DOHH2 (cell line): ENCODE data around the gene CHPT1.

ENCODE experiments used
- H3F3A ChIP-seq: fragments of 200-600 bp; sonication (generic), shearing (Covaris generic); 2 replicates; pipeline ENCODE4 v1.6.0; 2016; ENCODE audit warnings: antibody characterized with exemption, mild to moderate bottlenecking; ENCODE audit not compliant: control insufficient read depth, insufficient read depth
- H3K27ac ChIP-seq: fragments of 200-600 bp; sonication (generic); 2 replicates; pipeline ENCODE4 v1.5.1; 2014; ENCODE audit warnings: low read depth, mild to moderate bottlenecking, low read length, moderate library complexity
- H3K27me3 ChIP-seq: fragments of 200-600 bp; sonication (generic); 2 replicates; pipeline ENCODE4 v1.6.1; 2014; ENCODE audit warnings: mild to moderate bottlenecking, low read length, mixed read lengths; ENCODE audit not compliant: control insufficient read depth
- H3K36me3 ChIP-seq: fragments of 200-600 bp; sonication (generic); 2 replicates; pipeline ENCODE4 v1.6.1; 2014; ENCODE audit warnings: mild to moderate bottlenecking, low read length, moderate library complexity, mixed read lengths; ENCODE audit not compliant: control insufficient read depth
- H3K4me1 ChIP-seq: fragments of 200-600 bp; sonication (generic); 2 replicates; pipeline ENCODE4 v1.6.1; 2014; ENCODE audit warnings: mild to moderate bottlenecking, low read length, mixed read lengths; ENCODE audit not compliant: control insufficient read depth
- H3K4me2 ChIP-seq: fragments of 200-600 bp; sonication (generic); 2 replicates; pipeline ENCODE4 v1.6.0; 2014; ENCODE audit warnings: mild to moderate bottlenecking, low read length, moderate library complexity
- H3K4me3 ChIP-seq: fragments of 200-600 bp; sonication (generic); 2 replicates; pipeline ENCODE4 v1.5.1; 2014; ENCODE audit warnings: mild to moderate bottlenecking, low read length, mixed read lengths
- H3K79me2 ChIP-seq: fragments of 200-600 bp; sonication (generic); 2 replicates; pipeline ENCODE4 v1.6.1; 2014; ENCODE audit warnings: mild to moderate bottlenecking, low read length, mixed read lengths; ENCODE audit not compliant: control insufficient read depth
- H3K9me2 ChIP-seq: fragments of 200-600 bp; sonication (generic); replicated peaks from 2 replicates; pipeline ENCODE4 v1.6.1; 2014; ENCODE audit warnings: mild to moderate bottlenecking, low read length, mixed read lengths; ENCODE audit not compliant: control insufficient read depth
- H3K9me3 ChIP-seq: fragments of 200-600 bp; sonication (generic); 2 replicates; pipeline ENCODE4 v1.6.1; 2014; ENCODE audit warnings: antibody characterized with exemption, low read length, mixed read lengths; ENCODE audit not compliant: control insufficient read depth, insufficient read depth
- H4K20me1 ChIP-seq: fragments of 200-600 bp; sonication (generic); 2 replicates; pipeline ENCODE4 v1.6.0; 2014; ENCODE audit warnings: low read depth, mild to moderate bottlenecking, antibody characterized with exemption, low read length, moderate library complexity; ENCODE audit not compliant: control insufficient read depth, insufficient read depth
- EZH2phosphoT487 ChIP-seq: fragments of 200-600 bp; sonication (generic); IDR thresholded peaks from 2 replicates; pipeline ENCODE4 v1.6.1; 2017; ENCODE audit warnings: borderline replicate concordance, mild to moderate bottlenecking, antibody characterized with exemption, low read length, moderate library complexity, mixed read lengths
- TF ChIP-seq, protein P1 (sequence below): fragments of 200-600 bp; sonication (generic); IDR thresholded peaks from one replicate; pipeline ENCODE4 v1.5.1; 2014; ENCODE audit warnings: antibody characterized with exemption, mild to moderate bottlenecking, low read depth, low read length; ENCODE audit not compliant: poor library complexity, severe bottlenecking

CHPT1 gene

DNA sequence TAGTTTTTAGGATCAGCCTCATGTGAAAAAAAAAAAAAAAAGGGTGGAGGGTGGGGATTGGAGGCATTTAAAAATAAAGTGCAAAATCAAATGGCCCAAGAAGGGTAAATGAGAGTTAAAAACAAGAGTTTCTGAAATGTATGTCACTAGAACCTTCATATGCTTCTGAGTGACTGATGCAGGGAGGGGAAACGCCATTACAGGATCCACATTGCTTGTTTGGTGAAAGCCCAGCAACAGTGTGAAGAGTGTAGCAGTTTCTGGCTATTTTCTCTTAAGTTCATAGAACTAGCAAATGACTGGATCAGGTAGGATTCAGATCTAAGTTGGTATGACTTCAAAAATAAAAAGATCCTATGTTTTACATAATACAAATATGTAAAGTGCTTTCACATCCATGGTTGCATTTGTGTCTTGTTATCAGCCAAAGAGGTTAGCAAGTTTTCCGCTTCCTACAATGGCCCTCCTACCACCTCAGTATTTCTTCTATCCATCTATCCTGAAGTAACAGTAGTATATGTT is 2.9 kb downstream of the CHPT1 start:
- Histone ChIP-seq H3K4me3 (no peak overlapping the region; the same call in 1 of the 2 replicates), H3F3A (no peaks in the 10 kb centered on the region), H3K4me2 (peak overlapping the region; percentile 47), H3K9me3 (no peaks in the 10 kb centered on the region), H4K20me1 (no peaks in the 10 kb centered on the region), H3K27me3 (no peaks in the 10 kb centered on the region), H3K79me2 (peaks cover 61% of the 10 kb centered on the region), H3K4me1 (peaks cover 49% of the 10 kb centered on the region), H3K9me2 (no peaks in the 10 kb centered on the region), H3K27ac (no peak overlapping the region), H3K36me3 (peaks cover 11% of the 10 kb centered on the region)
- TF ChIP-seq EZH2phosphoT487, result no peak
- TF ChIP-seq, protein P1, sequence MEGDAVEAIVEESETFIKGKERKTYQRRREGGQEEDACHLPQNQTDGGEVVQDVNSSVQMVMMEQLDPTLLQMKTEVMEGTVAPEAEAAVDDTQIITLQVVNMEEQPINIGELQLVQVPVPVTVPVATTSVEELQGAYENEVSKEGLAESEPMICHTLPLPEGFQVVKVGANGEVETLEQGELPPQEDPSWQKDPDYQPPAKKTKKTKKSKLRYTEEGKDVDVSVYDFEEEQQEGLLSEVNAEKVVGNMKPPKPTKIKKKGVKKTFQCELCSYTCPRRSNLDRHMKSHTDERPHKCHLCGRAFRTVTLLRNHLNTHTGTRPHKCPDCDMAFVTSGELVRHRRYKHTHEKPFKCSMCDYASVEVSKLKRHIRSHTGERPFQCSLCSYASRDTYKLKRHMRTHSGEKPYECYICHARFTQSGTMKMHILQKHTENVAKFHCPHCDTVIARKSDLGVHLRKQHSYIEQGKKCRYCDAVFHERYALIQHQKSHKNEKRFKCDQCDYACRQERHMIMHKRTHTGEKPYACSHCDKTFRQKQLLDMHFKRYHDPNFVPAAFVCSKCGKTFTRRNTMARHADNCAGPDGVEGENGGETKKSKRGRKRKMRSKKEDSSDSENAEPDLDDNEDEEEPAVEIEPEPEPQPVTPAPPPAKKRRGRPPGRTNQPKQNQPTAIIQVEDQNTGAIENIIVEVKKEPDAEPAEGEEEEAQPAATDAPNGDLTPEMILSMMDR, result no peak

DNA sequence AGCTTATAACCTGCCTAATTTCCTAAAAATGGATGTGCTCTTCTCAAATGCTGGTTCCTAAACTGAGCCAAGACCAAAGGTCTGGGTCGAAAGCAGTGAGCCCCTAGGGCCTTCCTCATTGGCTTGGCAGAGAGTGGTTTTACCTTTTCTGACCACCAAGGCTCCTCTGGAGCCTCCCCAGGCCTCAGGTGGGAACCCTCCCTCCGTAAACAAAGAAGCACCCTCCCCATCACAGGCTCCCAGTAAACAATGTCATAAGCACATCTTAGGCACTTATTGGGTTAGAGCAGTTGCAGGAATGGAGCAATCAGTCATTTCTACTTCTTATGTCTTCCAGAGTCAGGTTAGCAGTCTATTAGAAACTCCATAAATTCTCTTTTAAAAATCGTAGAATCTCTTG is 6.0 kb downstream of the CHPT1 start:
- Histone ChIP-seq H3K79me2 (peaks cover 70% of the 10 kb centered on the region), H3K36me3 (peaks cover 6% of the 10 kb centered on the region), H4K20me1 (no peaks in the 10 kb centered on the region), H3K27ac (no peak overlapping the region), H3K4me2 (no peak overlapping the region), H3K9me2 (no peaks in the 10 kb centered on the region), H3F3A (no peaks in the 10 kb centered on the region), H3K9me3 (no peaks in the 10 kb centered on the region), H3K4me1 (peaks cover 39% of the 10 kb centered on the region), H3K4me3 (no peak overlapping the region), H3K27me3 (no peaks in the 10 kb centered on the region)
- TF ChIP-seq, protein P1, result no peak
- TF ChIP-seq EZH2phosphoT487, result no peak

DNA sequence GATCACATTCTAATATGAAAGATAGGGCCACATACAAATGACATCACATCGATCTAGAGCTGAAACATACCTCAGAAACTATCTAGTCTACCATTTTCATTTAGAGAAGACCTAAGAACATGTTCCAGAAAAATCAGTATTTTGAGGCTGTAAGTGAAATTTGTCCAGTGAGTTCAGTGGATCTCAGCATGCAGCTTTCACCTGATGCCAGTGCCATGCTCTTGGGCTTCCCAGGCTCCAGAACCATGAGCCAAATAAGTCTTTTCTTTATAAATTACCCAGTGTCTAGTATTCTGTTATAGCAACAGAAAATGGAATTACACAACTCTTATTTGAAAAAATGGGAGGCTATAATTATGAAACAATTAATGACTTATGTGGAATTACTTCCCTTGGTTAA is 9.0 kb downstream of the CHPT1 start:
- Histone ChIP-seq H3K4me3 (no peak overlapping the region), H3K9me3 (no peaks in the 10 kb centered on the region), H3F3A (no peaks in the 10 kb centered on the region), H3K27me3 (no peaks in the 10 kb centered on the region), H3K4me1 (peaks cover 12% of the 10 kb centered on the region), H3K4me2 (no peak overlapping the region), H3K36me3 (0 out of 2 replicates have a peak, but pooled peaks cover 3% of the 10 kb centered on the region), H3K79me2 (peaks cover 42% of the 10 kb centered on the region), H3K27ac (no peak overlapping the region), H3K9me2 (no peaks in the 10 kb centered on the region), H4K20me1 (no peaks in the 10 kb centered on the region)
- TF ChIP-seq, protein P1, result no peak
